ENCODE data around the gene EDAR.

- TF ChIP-seq CTCF (IDR thresholded peaks at IDR 0.05) (no peak), POLR2A (IDR thresholded peaks at IDR 0.05) (no peak)
Measured at GRCh38 chr2:108869542-108869941, 119.5 kb downstream of the EDAR start.

All from upper lobe of left lung (tissue), 4 donors.